Measurements from ENCODE around the gene ARFGAP1.

The ARFGAP1 gene

DNA sequence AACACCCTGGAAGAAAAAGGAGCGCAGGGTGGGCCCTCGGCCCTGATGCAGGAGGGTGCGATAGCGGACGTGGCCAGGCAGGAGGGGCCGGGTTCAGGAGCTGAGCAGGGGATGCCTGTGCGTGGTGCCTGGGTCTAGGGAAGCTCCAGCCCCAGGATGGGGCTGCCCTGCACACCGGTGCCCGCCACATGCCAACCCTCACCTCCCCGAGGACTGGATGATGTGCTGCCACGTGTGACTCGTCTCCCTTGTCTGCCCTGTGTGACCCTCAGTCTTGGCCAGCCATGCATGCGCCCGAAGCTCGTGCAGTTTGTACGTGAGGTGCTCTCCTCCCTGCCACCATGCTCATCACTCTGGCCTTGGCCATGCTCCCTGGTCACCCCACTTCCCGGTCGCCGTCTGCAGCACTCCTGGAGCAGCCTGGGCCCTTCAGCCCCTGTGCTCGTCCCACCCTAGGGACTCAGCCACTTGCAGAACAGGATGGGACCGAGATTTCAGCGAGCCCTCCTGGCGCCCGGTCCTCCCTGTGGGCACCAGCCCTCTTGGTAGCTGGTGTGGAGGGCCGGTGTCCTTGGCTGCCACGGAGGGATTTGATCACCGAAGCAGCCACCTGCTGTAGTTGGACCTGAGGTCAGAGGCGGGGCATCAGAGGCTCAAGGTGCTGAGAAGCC, 16.1 kb downstream of the ARFGAP1 start:
- Histone ChIP-seq H4K20me1 (ENCODE audit: insufficient read depth, low read length) (no peaks in the 10 kb centered on the region), H3K4me1 (ENCODE audit: low read length) (no peaks in the 10 kb centered on the region), H2AFZ (ENCODE audit: low read depth, low read length) (no peak overlapping the region), H3K9me3 (ENCODE audit: insufficient read depth, low read length) (no peaks in the 10 kb centered on the region), H3K27me3 (ENCODE audit: low read depth, low read length) (no peaks in the 10 kb centered on the region), H3K4me3 (ENCODE audit: low read length) (no peak overlapping the region), H3K79me2 (ENCODE audit: low read length) (no peaks in the 10 kb centered on the region), H3K27ac (ENCODE audit: low read length) (no peak overlapping the region), H3K4me2 (ENCODE audit: low read length) (no peak overlapping the region), H3K9ac (ENCODE audit: low read length) (no peak overlapping the region), H3K36me3 (replicated peaks; ENCODE audit: low read depth, low read length) (peaks cover 9% of the 10 kb centered on the region)
- no peak for TF ChIP-seq EZH2phosphoT487 (IDR thresholded peaks at IDR 0.05; ENCODE audit: low read depth)
- TF ChIP-seq, protein P1, sequence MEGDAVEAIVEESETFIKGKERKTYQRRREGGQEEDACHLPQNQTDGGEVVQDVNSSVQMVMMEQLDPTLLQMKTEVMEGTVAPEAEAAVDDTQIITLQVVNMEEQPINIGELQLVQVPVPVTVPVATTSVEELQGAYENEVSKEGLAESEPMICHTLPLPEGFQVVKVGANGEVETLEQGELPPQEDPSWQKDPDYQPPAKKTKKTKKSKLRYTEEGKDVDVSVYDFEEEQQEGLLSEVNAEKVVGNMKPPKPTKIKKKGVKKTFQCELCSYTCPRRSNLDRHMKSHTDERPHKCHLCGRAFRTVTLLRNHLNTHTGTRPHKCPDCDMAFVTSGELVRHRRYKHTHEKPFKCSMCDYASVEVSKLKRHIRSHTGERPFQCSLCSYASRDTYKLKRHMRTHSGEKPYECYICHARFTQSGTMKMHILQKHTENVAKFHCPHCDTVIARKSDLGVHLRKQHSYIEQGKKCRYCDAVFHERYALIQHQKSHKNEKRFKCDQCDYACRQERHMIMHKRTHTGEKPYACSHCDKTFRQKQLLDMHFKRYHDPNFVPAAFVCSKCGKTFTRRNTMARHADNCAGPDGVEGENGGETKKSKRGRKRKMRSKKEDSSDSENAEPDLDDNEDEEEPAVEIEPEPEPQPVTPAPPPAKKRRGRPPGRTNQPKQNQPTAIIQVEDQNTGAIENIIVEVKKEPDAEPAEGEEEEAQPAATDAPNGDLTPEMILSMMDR (IDR thresholded peaks at IDR 0.05; ENCODE audit: low read depth, low read length) = no peak

DNA sequence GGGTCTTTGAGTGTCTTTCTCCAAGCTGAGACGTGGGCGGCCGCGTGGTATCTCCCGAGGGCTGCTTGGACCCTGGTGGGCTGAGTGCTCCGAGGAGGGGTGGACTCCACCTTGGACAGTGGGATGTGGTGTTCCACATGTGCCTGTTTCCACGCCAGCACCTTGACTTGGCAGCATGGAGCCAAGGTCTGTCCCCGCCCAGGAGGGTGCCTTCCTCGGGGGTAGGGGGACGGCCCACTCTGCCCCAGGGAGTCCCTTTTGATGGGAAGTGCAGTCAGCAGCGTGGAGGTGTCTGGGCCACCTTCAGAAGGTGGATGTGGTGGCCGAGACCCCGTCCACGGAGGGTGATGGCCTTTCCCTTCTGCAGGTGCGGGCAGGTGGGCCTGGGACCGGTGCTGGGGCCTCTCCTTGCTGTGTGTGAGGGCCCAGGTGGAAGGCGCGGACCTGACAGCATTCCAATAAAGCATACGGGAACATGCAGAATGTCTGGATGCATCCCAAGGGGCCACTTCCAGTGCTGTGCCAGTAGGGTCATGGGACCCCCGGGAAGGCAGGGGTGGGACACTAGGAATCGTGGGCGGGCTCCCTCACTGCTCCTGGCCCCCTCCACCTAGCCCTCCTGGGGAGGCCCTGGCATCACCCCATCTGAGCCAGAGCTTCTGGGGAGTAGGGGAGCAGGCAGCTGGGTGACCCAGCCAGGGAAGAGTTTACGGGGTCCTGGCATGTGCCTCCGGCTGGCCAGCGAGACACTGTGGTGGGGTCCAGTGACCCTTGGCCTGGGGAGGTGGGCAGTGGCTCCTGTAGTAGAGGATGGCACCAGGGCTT, 16.9 kb downstream of the ARFGAP1 start:
- Histone ChIP-seq H3K4me2 (ENCODE audit: low read length) (no peak overlapping the region), H2AFZ (ENCODE audit: low read depth, low read length) (no peak overlapping the region), H3K4me3 (ENCODE audit: low read length) (no peak overlapping the region), H3K36me3 (replicated peaks; ENCODE audit: low read depth, low read length) (peaks cover 9% of the 10 kb centered on the region), H3K9me3 (ENCODE audit: insufficient read depth, low read length) (no peaks in the 10 kb centered on the region), H3K27ac (ENCODE audit: low read length) (no peak overlapping the region), H3K4me1 (ENCODE audit: low read length) (no peaks in the 10 kb centered on the region), H3K9ac (ENCODE audit: low read length) (no peak overlapping the region), H4K20me1 (ENCODE audit: insufficient read depth, low read length) (no peaks in the 10 kb centered on the region), H3K79me2 (ENCODE audit: low read length) (no peaks in the 10 kb centered on the region), H3K27me3 (ENCODE audit: low read depth, low read length) (no peaks in the 10 kb centered on the region)
- TF ChIP-seq, protein P1 (IDR thresholded peaks at IDR 0.05; ENCODE audit: low read depth, low read length) = no peak
- TF ChIP-seq EZH2phosphoT487 (IDR thresholded peaks at IDR 0.05; ENCODE audit: low read depth) = no peak

DNA sequence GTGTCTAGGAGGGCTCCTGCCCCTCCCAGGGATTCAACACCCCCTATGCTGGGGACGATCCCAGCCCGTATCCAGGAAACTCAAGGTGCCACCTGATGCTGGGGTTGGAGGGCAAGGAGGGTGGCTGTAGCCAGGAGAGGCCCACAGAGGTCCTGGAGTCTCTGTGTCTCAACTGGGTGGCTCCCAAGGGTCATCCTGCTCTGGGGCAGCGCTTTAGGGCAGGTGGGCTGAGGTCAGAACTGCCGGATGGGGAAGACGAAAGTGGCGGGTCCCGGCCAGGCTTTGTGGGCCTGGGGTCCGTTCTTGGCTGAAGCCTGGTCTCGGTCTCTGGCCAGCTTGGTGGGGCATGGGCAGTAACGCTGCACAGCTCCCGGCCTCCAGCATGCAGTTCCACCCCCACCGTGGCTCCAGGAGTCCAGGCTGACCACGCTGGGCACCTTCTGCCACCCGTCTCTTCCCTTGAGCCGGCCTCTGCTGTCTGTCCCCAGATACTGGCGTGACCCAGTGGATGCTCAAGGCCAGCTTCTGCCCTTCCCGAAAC, 17.6 kb downstream of the ARFGAP1 start:
- no peak overlapping the region for H2AFZ ChIP-seq (ENCODE audit: low read depth, low read length)
- TF ChIP-seq, protein P1 (IDR thresholded peaks at IDR 0.05; ENCODE audit: low read depth, low read length) = no peak
- no peak for TF ChIP-seq EZH2phosphoT487 (IDR thresholded peaks at IDR 0.05; ENCODE audit: low read depth)
- H3K36me3 ChIP-seq (replicated peaks; ENCODE audit: low read depth, low read length) = peaks cover 9% of the 10 kb centered on the region
- H3K4me3 ChIP-seq (ENCODE audit: low read length) = no peak overlapping the region
- H3K79me2 ChIP-seq (ENCODE audit: low read length) = no peaks in the 10 kb centered on the region
- H3K9me3 ChIP-seq (ENCODE audit: insufficient read depth, low read length) = no peaks in the 10 kb centered on the region
- H3K4me2 ChIP-seq (ENCODE audit: low read length) = no peak overlapping the region
- H3K9ac ChIP-seq (ENCODE audit: low read length) = no peak overlapping the region
- H3K4me1 ChIP-seq (ENCODE audit: low read length) = no peaks in the 10 kb centered on the region
- no peaks in the 10 kb centered on the region for H4K20me1 ChIP-seq (ENCODE audit: insufficient read depth, low read length)
- H3K27ac ChIP-seq (ENCODE audit: low read length) = no peak overlapping the region
- H3K27me3 ChIP-seq (ENCODE audit: low read depth, low read length) = no peaks in the 10 kb centered on the region
